ENCODE measurements around the gene ARHGAP4.

Gene ARHGAP4

DNA sequence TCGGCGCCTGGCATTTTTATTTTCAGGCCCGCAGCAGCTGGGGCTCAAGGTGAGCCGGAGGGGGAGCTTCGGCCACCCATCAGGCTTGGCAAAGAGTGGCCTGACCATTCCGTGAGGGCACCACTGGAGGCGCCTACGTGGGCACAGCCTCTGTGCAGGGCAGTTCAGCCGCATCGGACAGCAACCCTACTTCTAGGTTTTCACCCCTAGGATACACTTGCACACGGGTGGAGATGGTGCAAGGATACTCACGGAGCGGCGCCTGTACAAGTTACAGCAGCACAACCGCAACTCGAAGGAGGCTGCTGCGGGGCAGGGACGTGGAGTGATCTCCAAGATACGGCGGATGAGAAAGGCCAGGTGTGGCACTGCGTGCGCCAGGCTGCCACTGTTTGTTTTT is 34.7 kb upstream of the ARHGAP4 start:
- no peak for DNase-seq (ENCODE audit: extremely low spot score)
- POLR2A ChIA-PET: interaction anchor here (1.5 kb wide), 1 partner anchor 13 kb away, joined by 3 read pairs; no protein-coding TSS in a partner anchor
- CTCF ChIA-PET: no interaction called here
- TF ChIP-seq ELF4 (IDR thresholded peaks at IDR 0.05) (no peak), TARDBP (IDR thresholded peaks at IDR 0.05) (no peak), SP1 (IDR thresholded peaks at IDR 0.05) (no peak), HDGF (IDR thresholded peaks at IDR 0.05; ENCODE audit: borderline replicate concordance) (no peak), L3MBTL2 (conservative IDR thresholded peaks at IDR 0.05) (no peak), PKNOX1 (IDR thresholded peaks at IDR 0.05) (no peak), BHLHE40 (IDR thresholded peaks at IDR 0.05; ENCODE audit: borderline replicate concordance) (no peak), ARNT (IDR thresholded peaks at IDR 0.05) (no peak), SUZ12 (IDR thresholded peaks at IDR 0.05) (no peak)

- POLR2A ChIA-PET: no interaction called here
- CTCF ChIA-PET: no interaction called here
- DNase-seq (ENCODE audit: extremely low spot score): no peak
- TF ChIP-seq HDGF (IDR thresholded peaks at IDR 0.05; ENCODE audit: borderline replicate concordance): no peak
- TF ChIP-seq ELF4 (IDR thresholded peaks at IDR 0.05): no peak
- TF ChIP-seq NFRKB (IDR thresholded peaks at IDR 0.05): no peak
- TF ChIP-seq FOXM1 (IDR thresholded peaks at IDR 0.05; ENCODE audit: borderline replicate concordance): no peak
- TF ChIP-seq SP1 (IDR thresholded peaks at IDR 0.05): no peak
- TF ChIP-seq SUZ12 (IDR thresholded peaks at IDR 0.05): no peak
- no peak for TF ChIP-seq ZNF384 (IDR thresholded peaks at IDR 0.05)
- no peak for TF ChIP-seq BHLHE40 (IDR thresholded peaks at IDR 0.05; ENCODE audit: borderline replicate concordance)
- no peak for TF ChIP-seq PKNOX1 (IDR thresholded peaks at IDR 0.05)
Measured at GRCh38 chrX:153960077-153960476, 34.0 kb upstream of the ARHGAP4 start.

GRCh38 chrX:153959649-153960048 is 33.6 kb upstream of the ARHGAP4 start:
- ChIA-PET CTCF (no interaction called here), POLR2A (no interaction called here)
- no peak for TF ChIP-seq L3MBTL2 (conservative IDR thresholded peaks at IDR 0.05)
- no peak for DNase-seq (ENCODE audit: extremely low spot score)

GRCh38 chrX:153958605-153959004 is 32.5 kb upstream of the ARHGAP4 start:
- TF ChIP-seq CTBP1 (IDR thresholded peaks at IDR 0.05; ENCODE audit: borderline replicate concordance) (no peak), HDGF (IDR thresholded peaks at IDR 0.05; ENCODE audit: borderline replicate concordance) (no peak), FOXM1 (IDR thresholded peaks at IDR 0.05; ENCODE audit: borderline replicate concordance) (no peak), BHLHE40 (IDR thresholded peaks at IDR 0.05; ENCODE audit: borderline replicate concordance) (no peak), SP1 (IDR thresholded peaks at IDR 0.05) (no peak), FOXK2 (IDR thresholded peaks at IDR 0.05) (no peak), SUZ12 (IDR thresholded peaks at IDR 0.05) (no peak), ARNT (IDR thresholded peaks at IDR 0.05) (no peak), PKNOX1 (IDR thresholded peaks at IDR 0.05) (no peak), LEF1 (IDR thresholded peaks at IDR 0.05; ENCODE audit: borderline replicate concordance) (no peak), FOXA1 (IDR thresholded peaks at IDR 0.05) (no peak), NFRKB (IDR thresholded peaks at IDR 0.05) (no peak), TARDBP (IDR thresholded peaks at IDR 0.05) (no peak), L3MBTL2 (conservative IDR thresholded peaks at IDR 0.05) (no peak), ELF4 (IDR thresholded peaks at IDR 0.05) (no peak), ZNF384 (IDR thresholded peaks at IDR 0.05) (no peak)
- ChIA-PET POLR2A (interaction anchor here (1.1 kb wide), 1 partner anchor 12 kb away, joined by 5 read pairs; the partner anchor contains the start of gene HCFC1), CTCF (interaction anchor here (1.0 kb wide), 1 partner anchor 12 kb away, joined by 5 read pairs; no protein-coding TSS in a partner anchor)
- DNase-seq (ENCODE audit: extremely low spot score): no peak

GRCh38 chrX:153957224-153957623 is 31.2 kb upstream of the ARHGAP4 start:
- no peak for DNase-seq (ENCODE audit: extremely low spot score)

GRCh38 chrX:153956044-153956907 is 30.2 kb upstream of the ARHGAP4 start:
- POLR2A ChIA-PET: no interaction called here
- no peak for DNase-seq (ENCODE audit: extremely low spot score)
- TF ChIP-seq BHLHE40 (IDR thresholded peaks at IDR 0.05; ENCODE audit: borderline replicate concordance) (no peak), TARDBP (IDR thresholded peaks at IDR 0.05) (no peak), LEF1 (IDR thresholded peaks at IDR 0.05; ENCODE audit: borderline replicate concordance) (no peak), SUZ12 (IDR thresholded peaks at IDR 0.05) (no peak), FOXK2 (IDR thresholded peaks at IDR 0.05) (no peak), ELF4 (IDR thresholded peaks at IDR 0.05) (no peak), PKNOX1 (IDR thresholded peaks at IDR 0.05) (no peak), L3MBTL2 (conservative IDR thresholded peaks at IDR 0.05) (no peak), SP1 (IDR thresholded peaks at IDR 0.05) (no peak), ZNF384 (IDR thresholded peaks at IDR 0.05) (no peak), FOXM1 (IDR thresholded peaks at IDR 0.05; ENCODE audit: borderline replicate concordance) (no peak), HDGF (IDR thresholded peaks at IDR 0.05; ENCODE audit: borderline replicate concordance) (no peak), FOXA1 (IDR thresholded peaks at IDR 0.05) (no peak)
- CTCF ChIA-PET: no interaction called here

More at GRCh38 chrX:153957224-153957623, 31.2 kb upstream of the ARHGAP4 start:
- no peak for TF ChIP-seq SP1 (IDR thresholded peaks at IDR 0.05)
- TF ChIP-seq ZNF384 (IDR thresholded peaks at IDR 0.05): no peak
- TF ChIP-seq SUZ12 (IDR thresholded peaks at IDR 0.05): no peak
- no peak for TF ChIP-seq TARDBP (IDR thresholded peaks at IDR 0.05)
- no peak for TF ChIP-seq LEF1 (IDR thresholded peaks at IDR 0.05; ENCODE audit: borderline replicate concordance)
- no peak for TF ChIP-seq FOXK2 (IDR thresholded peaks at IDR 0.05)
- TF ChIP-seq ARNT (IDR thresholded peaks at IDR 0.05): no peak
- no peak for TF ChIP-seq HDGF (IDR thresholded peaks at IDR 0.05; ENCODE audit: borderline replicate concordance)
- TF ChIP-seq FOXM1 (IDR thresholded peaks at IDR 0.05; ENCODE audit: borderline replicate concordance): no peak
- TF ChIP-seq CTBP1 (IDR thresholded peaks at IDR 0.05; ENCODE audit: borderline replicate concordance): no peak
- TF ChIP-seq ELF4 (IDR thresholded peaks at IDR 0.05): no peak
- ChIA-PET POLR2A (no interaction called here), CTCF (no interaction called here)

Data from HEK293T (cell line).